ENCODE results near the gene VEGFB. TPM values are rescaled to one million over a fixed set of nuclear protein-coding genes. Genes with fewer than 3 reads are reported as not detected.

VEGFB gene
- total and polyA plus RNA-seq, 2 donors from 2014 or later, result 77.6 to 157 TPM

DNA sequence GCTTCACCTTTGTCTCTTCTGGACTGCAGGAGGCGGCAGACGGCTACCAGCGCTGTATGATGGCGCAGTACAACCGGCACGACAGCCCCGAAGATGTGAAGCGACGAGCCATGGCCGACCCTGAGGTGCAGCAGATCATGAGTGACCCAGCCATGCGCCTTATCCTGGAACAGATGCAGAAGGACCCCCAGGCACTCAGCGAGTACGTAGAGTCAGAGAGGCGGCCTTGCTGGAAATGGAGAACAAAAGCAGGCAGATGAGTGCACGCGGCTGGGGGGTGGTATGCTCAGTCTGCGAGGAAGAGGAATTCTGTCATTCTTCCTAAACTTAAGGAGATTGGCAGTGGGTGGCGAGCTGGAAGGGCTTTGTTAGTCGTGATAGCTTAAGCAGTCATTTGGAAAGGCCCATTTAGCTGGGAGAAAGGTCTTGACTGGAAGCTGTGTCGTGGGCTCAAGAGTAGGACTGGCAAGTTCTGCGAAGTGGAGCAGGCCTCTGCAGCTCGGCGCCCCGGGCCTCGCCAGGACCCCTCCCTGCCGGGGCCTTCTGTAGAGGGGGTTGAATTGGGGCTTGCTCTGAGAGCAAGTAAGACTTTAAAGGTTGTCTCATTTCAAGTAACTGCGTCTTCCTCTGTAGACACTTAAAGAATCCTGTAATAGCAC is 30.8 kb upstream of the VEGFB start:
- H3K9ac ChIP-seq (ENCODE audit: low read length in 3 of 3), result no peak overlapping the region
- H3K9me3 ChIP-seq (ENCODE audit: control insufficient read depth in 2 of 3, insufficient read depth in 1 of 3, low read length in 3 of 3), result no peaks in the 10 kb centered on the region
- H3K27me3 ChIP-seq (ENCODE audit: control insufficient read depth, insufficient read depth, low read length), result no peaks in the 10 kb centered on the region
- DNase-seq, result no peak
- peaks cover 0 to 5% (median 0%) of the 10 kb centered on the region in 3 donors for H3K4me1 ChIP-seq (ENCODE audit: control insufficient read depth in 2 of 3, insufficient read depth in 2 of 3, low read depth in 1 of 3, low read length in 3 of 3)
- intact Hi-C loops (cut with DNase I), result no loop called here
- H3K27ac ChIP-seq (ENCODE audit: low read depth in 2 of 2, low read length in 2 of 2), result no peak overlapping the region
- H3K4me3 ChIP-seq (ENCODE audit: low read length in 3 of 3), result no peak overlapping the region
- H3K36me3 ChIP-seq (ENCODE audit: control insufficient read depth in 2 of 3, insufficient read depth in 3 of 3, low read length in 3 of 3), result peaks cover 4 to 37% (median 24%) of the 10 kb centered on the region in 3 donors
- TF ChIP-seq, protein P1, sequence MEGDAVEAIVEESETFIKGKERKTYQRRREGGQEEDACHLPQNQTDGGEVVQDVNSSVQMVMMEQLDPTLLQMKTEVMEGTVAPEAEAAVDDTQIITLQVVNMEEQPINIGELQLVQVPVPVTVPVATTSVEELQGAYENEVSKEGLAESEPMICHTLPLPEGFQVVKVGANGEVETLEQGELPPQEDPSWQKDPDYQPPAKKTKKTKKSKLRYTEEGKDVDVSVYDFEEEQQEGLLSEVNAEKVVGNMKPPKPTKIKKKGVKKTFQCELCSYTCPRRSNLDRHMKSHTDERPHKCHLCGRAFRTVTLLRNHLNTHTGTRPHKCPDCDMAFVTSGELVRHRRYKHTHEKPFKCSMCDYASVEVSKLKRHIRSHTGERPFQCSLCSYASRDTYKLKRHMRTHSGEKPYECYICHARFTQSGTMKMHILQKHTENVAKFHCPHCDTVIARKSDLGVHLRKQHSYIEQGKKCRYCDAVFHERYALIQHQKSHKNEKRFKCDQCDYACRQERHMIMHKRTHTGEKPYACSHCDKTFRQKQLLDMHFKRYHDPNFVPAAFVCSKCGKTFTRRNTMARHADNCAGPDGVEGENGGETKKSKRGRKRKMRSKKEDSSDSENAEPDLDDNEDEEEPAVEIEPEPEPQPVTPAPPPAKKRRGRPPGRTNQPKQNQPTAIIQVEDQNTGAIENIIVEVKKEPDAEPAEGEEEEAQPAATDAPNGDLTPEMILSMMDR (IDR thresholded peaks at IDR 0.05; ENCODE audit: borderline replicate concordance, extremely low read depth, insufficient read depth), result no peak
- FAIRE-seq, result no peak

GRCh38 chr11:64204080-64204440 is 30.3 kb upstream of the VEGFB start:
- no peak overlapping the region for H3K27ac ChIP-seq (ENCODE audit: low read depth in 2 of 2, low read length in 2 of 2)
- peaks cover 4 to 37% (median 24%) of the 10 kb centered on the region in 3 donors for H3K36me3 ChIP-seq (ENCODE audit: control insufficient read depth in 2 of 3, insufficient read depth in 3 of 3, low read length in 3 of 3)
- peaks cover 0 to 5% (median 0%) of the 10 kb centered on the region in 3 donors for H3K4me1 ChIP-seq (ENCODE audit: control insufficient read depth in 2 of 3, insufficient read depth in 2 of 3, low read depth in 1 of 3, low read length in 3 of 3)
- H3K27me3 ChIP-seq (ENCODE audit: control insufficient read depth, insufficient read depth, low read length), result no peaks in the 10 kb centered on the region
- TF ChIP-seq, protein P1 (IDR thresholded peaks at IDR 0.05; ENCODE audit: borderline replicate concordance, extremely low read depth, insufficient read depth), result no peak
- FAIRE-seq, result no peak
- no peak overlapping the region for H3K9ac ChIP-seq (ENCODE audit: low read length in 3 of 3)
- no peak overlapping the region for H3K4me3 ChIP-seq (ENCODE audit: low read length in 3 of 3)
- no peaks in the 10 kb centered on the region for H3K9me3 ChIP-seq (ENCODE audit: control insufficient read depth in 2 of 3, insufficient read depth in 1 of 3, low read length in 3 of 3)
- DNase-seq, result peak in 1 of 5 donors; percentile 40
- intact Hi-C loops (cut with DNase I), result no loop called here

GRCh38 chr11:64204464-64204989 is 29.9 kb upstream of the VEGFB start:
- H3K9ac ChIP-seq (ENCODE audit: low read length in 3 of 3), result no peak overlapping the region
- peaks cover 0 to 5% (median 0%) of the 10 kb centered on the region in 3 donors for H3K4me1 ChIP-seq (ENCODE audit: control insufficient read depth in 2 of 3, insufficient read depth in 2 of 3, low read depth in 1 of 3, low read length in 3 of 3)
- no peak overlapping the region for H3K4me3 ChIP-seq (ENCODE audit: low read length in 3 of 3)
- no peaks in the 10 kb centered on the region for H3K9me3 ChIP-seq (ENCODE audit: control insufficient read depth in 2 of 3, insufficient read depth in 1 of 3, low read length in 3 of 3)
- no peak overlapping the region for H3K27ac ChIP-seq (ENCODE audit: low read depth in 2 of 2, low read length in 2 of 2)
- no peaks in the 10 kb centered on the region for H3K27me3 ChIP-seq (ENCODE audit: control insufficient read depth, insufficient read depth, low read length)
- FAIRE-seq (no peak), DNase-seq (peak; percentile 87 to 96 (median 94))
- intact Hi-C loops (cut with DNase I), result no loop called here
- H3K36me3 ChIP-seq (ENCODE audit: control insufficient read depth in 2 of 3, insufficient read depth in 3 of 3, low read length in 3 of 3), result peaks cover 4 to 37% (median 24%) of the 10 kb centered on the region in 3 donors
- TF ChIP-seq, protein P1 (IDR thresholded peaks at IDR 0.05; ENCODE audit: borderline replicate concordance, extremely low read depth, insufficient read depth), result peak; percentile 87

Data from kidney (tissue), 14 donors.